ENCODE measurements around the gene F7. TPM values are rescaled to one million over a fixed set of nuclear protein-coding genes. Genes with fewer than 3 reads are reported as not detected.
"Not testable (repeated sequence)": the region's sequence is repeated elsewhere in the genome, so short reads cannot be mapped to it uniquely, and the experiment has no call there.

F7 gene
- total and polyA plus RNA-seq, 2 donors = 0.14 to 0.24 TPM

DNA sequence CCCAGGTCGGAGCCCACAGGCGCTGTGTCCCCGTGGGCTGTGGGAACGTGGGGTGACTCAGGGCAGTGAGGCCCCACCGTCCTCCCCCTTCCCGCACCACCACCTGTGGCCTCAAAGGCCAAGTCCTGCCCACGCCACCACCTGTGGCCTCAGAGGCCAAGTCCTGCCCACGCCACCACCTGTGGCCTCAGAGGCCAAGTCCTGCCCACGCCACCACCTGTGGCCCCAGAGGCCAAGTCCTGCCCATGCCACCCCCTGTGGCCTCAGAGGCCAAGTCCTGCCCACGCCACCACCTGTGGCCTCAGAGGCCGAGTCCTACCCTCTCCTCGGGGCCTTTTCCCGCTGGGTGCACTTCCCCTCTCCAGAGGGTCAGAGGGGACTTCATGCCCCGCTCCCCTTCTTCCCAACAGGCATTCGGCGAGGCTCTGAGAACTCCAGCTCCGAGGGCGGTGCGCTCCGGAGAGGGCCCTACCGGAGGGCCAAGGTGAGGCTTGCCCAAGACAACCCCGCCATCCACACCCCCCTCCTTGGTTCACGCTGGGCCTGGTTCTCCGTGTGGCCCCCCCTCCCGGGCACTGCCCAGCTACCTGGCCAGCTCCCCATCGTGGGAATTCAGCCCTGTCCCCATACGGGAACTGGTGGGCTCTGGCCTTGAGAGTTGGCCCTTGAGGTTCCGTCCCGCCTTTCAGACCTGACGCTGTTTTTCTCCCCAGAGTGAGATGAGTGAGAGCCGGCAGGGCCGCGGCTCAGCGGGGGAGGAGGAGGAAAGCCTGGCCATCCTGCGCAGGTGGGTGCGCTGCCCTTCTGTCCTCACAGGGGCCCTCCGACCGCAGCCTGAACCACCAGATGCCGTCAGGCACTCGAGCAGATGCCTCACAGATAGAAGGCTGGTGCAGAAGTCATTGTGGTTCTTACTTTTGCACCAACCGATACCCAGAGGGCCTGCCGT, 27.4 kb upstream of the F7 start:
- no peak for DNase-seq (ENCODE audit: low read depth in 6 of 9, low spot score in 9 of 9)
- Histone ChIP-seq H3K27me3 (ENCODE audit: control insufficient read depth in 2 of 2, insufficient read depth in 1 of 2, low read length in 1 of 2) (no peaks in the 10 kb centered on the region), H3K4me3 (ENCODE audit: low read length in 2 of 2) (no peak overlapping the region), H3K27ac (ENCODE audit: low read depth in 1 of 2, low read length in 1 of 2) (no peak overlapping the region), H3K9me3 (ENCODE audit: control insufficient read depth in 2 of 2, insufficient read depth in 1 of 2, low read length in 1 of 2) (no peaks in the 10 kb centered on the region), H3K36me3 (ENCODE audit: control insufficient read depth in 2 of 2, insufficient read depth in 2 of 2, low read length in 1 of 2) (no peaks in the 10 kb centered on the region), H3K4me1 (ENCODE audit: control insufficient read depth in 2 of 2, insufficient read depth in 2 of 2, low read length in 2 of 2) (peaks cover 0 to under 1% of the 10 kb centered on the region in 2 donors)
- 96% methylated on average over 42 of the region's 42 CpGs for WGBS

- Histone ChIP-seq H3K9me3 (ENCODE audit: control insufficient read depth in 2 of 2, insufficient read depth in 1 of 2, low read length in 1 of 2) (no peaks in the 10 kb centered on the region), H3K27me3 (ENCODE audit: control insufficient read depth in 2 of 2, insufficient read depth in 1 of 2, low read length in 1 of 2) (no peaks in the 10 kb centered on the region), H3K27ac (ENCODE audit: low read depth in 1 of 2, low read length in 1 of 2) (no peak overlapping the region), H3K4me3 (ENCODE audit: low read length in 2 of 2) (no peak overlapping the region), H3K4me1 (ENCODE audit: control insufficient read depth in 2 of 2, insufficient read depth in 2 of 2, low read length in 2 of 2) (peaks cover 0 to 3% of the 10 kb centered on the region in 2 donors), H3K36me3 (ENCODE audit: control insufficient read depth in 2 of 2, insufficient read depth in 2 of 2, low read length in 1 of 2) (no peaks in the 10 kb centered on the region)
- WGBS = 93% methylated on average over 27 of the region's 27 CpGs
- DNase-seq (ENCODE audit: low read depth in 6 of 9, low spot score in 9 of 9) = no peak
Measured at GRCh38 chr13:113078902-113079780, 26.4 kb upstream of the F7 start.

DNA sequence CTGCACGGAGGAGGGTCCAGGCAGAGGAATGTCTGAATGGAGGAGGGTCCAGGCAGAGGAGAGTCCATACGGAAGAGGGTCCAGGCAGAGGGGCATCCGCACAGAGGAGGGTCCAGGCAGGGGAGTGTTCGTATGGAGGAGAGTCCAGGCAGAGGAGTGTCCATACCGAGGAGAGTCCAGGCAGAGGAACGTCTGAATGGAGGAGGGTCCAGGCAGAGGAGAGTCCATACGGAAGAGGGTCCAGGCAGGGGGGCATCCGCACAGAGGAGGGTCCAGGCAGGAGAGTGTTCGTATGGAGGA, 25.9 kb upstream of the F7 start:
- DNase-seq (ENCODE audit: low read depth in 6 of 9, low spot score in 9 of 9); H3K9me3 ChIP-seq (ENCODE audit: control insufficient read depth in 2 of 2, insufficient read depth in 1 of 2, low read length in 1 of 2); H3K36me3 ChIP-seq (ENCODE audit: control insufficient read depth in 2 of 2, insufficient read depth in 2 of 2, low read length in 1 of 2); H3K27me3 ChIP-seq (ENCODE audit: control insufficient read depth in 2 of 2, insufficient read depth in 1 of 2, low read length in 1 of 2); H3K4me1 ChIP-seq (ENCODE audit: control insufficient read depth in 2 of 2, insufficient read depth in 2 of 2, low read length in 2 of 2); H3K4me3 ChIP-seq (ENCODE audit: low read length in 2 of 2); H3K27ac ChIP-seq (ENCODE audit: low read depth in 1 of 2, low read length in 1 of 2): not testable (repeated sequence)
- whole genome bisulfite sequencing = 87% methylated on average over 9 of the region's 9 CpGs

GRCh38 chr13:113080361-113080831, 25.2 kb upstream of the F7 start:
- H3K27ac ChIP-seq (ENCODE audit: low read depth in 1 of 2, low read length in 1 of 2) = no peak overlapping the region
- no peaks in the 10 kb centered on the region for H3K27me3 ChIP-seq (ENCODE audit: control insufficient read depth in 2 of 2, insufficient read depth in 1 of 2, low read length in 1 of 2)
- peaks cover 0 to 11% of the 10 kb centered on the region in 2 donors for H3K9me3 ChIP-seq (ENCODE audit: control insufficient read depth in 2 of 2, insufficient read depth in 1 of 2, low read length in 1 of 2)
- no peaks in the 10 kb centered on the region for H3K36me3 ChIP-seq (ENCODE audit: control insufficient read depth in 2 of 2, insufficient read depth in 2 of 2, low read length in 1 of 2)
- peaks cover 0 to 3% of the 10 kb centered on the region in 2 donors for H3K4me1 ChIP-seq (ENCODE audit: control insufficient read depth in 2 of 2, insufficient read depth in 2 of 2, low read length in 2 of 2)
- no peak overlapping the region for H3K4me3 ChIP-seq (ENCODE audit: low read length in 2 of 2)
- WGBS = 92% methylated on average over 18 of the region's 18 CpGs
- DNase-seq (ENCODE audit: low read depth in 6 of 9, low spot score in 9 of 9) = no peak

DNA sequence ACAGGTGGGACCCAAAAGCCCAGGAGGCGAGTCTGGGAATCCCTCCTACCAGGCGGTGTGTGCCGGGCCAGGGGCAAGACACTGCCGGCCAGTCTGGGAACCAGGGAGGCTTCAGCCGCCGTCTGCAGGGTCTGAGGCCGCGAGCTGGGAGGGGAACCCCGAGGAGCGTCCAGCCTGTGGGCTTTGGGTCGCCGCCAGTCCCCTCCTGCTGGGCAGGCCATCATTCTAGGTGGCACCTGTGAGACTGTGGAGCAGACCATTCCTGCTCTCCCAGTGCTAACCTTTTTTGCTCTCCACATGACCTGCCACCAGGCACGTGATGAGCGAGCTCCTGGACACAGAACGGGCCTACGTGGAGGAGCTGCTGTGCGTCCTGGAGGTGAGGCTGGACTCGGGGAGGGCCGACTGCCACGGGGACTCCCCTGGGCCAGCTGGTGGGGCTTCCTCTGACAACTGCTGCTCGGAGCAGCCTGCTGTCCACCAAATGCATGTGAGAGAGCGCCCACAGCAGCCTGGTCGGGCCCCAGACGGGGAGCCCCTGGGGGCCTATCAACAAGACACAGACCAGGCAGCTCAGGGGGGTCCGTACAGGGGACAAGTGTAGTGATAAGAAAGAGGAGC, 24.6 kb upstream of the F7 start:
- WGBS = 94% methylated on average over 25 of the region's 25 CpGs

GRCh38 chr13:113082198-113083021, 23.2 kb upstream of the F7 start:
- H3K9me3 ChIP-seq (ENCODE audit: control insufficient read depth in 2 of 2, insufficient read depth in 1 of 2, low read length in 1 of 2) = peaks cover 0 to 20% of the 10 kb centered on the region in 2 donors
- no peaks in the 10 kb centered on the region for H3K27me3 ChIP-seq (ENCODE audit: control insufficient read depth in 2 of 2, insufficient read depth in 1 of 2, low read length in 1 of 2)
- H3K4me3 ChIP-seq (ENCODE audit: low read length in 2 of 2) = no peak overlapping the region
- WGBS = 92% methylated on average over 26 of the region's 26 CpGs
- H3K36me3 ChIP-seq (ENCODE audit: control insufficient read depth in 2 of 2, insufficient read depth in 2 of 2, low read length in 1 of 2) = no peaks in the 10 kb centered on the region
- H3K4me1 ChIP-seq (ENCODE audit: control insufficient read depth in 2 of 2, insufficient read depth in 2 of 2, low read length in 2 of 2) = peaks cover 0 to 3% of the 10 kb centered on the region in 2 donors
- H3K27ac ChIP-seq (ENCODE audit: low read depth in 1 of 2, low read length in 1 of 2) = no peak overlapping the region
- DNase-seq (ENCODE audit: low read depth in 6 of 9, low spot score in 9 of 9) = no peak

More for the DNA sequence above, 24.6 kb upstream of the F7 start:
- H3K27ac ChIP-seq (ENCODE audit: low read depth in 1 of 2, low read length in 1 of 2) = no peak overlapping the region
- no peak for DNase-seq (ENCODE audit: low read depth in 6 of 9, low spot score in 9 of 9)
- no peaks in the 10 kb centered on the region for H3K36me3 ChIP-seq (ENCODE audit: control insufficient read depth in 2 of 2, insufficient read depth in 2 of 2, low read length in 1 of 2)
- H3K27me3 ChIP-seq (ENCODE audit: control insufficient read depth in 2 of 2, insufficient read depth in 1 of 2, low read length in 1 of 2) = no peaks in the 10 kb centered on the region
- no peak overlapping the region for H3K4me3 ChIP-seq (ENCODE audit: low read length in 2 of 2)
- H3K9me3 ChIP-seq (ENCODE audit: control insufficient read depth in 2 of 2, insufficient read depth in 1 of 2, low read length in 1 of 2) = peaks cover 0 to 17% of the 10 kb centered on the region in 2 donors
- peaks cover 0 to 3% of the 10 kb centered on the region in 2 donors for H3K4me1 ChIP-seq (ENCODE audit: control insufficient read depth in 2 of 2, insufficient read depth in 2 of 2, low read length in 2 of 2)

DNA sequence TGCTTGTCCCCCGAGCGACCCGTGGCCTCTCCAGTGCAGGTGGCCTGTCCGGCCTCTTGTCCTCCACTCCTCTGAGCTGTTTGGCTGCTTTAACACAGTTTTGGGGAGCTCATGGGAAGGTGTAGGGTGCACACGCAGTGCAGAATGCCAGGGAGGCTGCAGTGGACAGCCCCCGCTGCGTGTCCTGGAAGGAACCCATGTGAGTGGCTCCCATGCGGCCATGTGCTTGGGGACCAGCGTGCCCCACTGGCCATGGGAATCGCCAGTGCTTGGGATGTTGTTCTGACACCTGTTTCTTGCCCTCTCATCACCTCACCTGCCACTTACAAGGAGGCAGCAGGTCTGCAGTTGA, 22.6 kb upstream of the F7 start:
- peaks cover 0 to 3% of the 10 kb centered on the region in 2 donors for H3K4me1 ChIP-seq (ENCODE audit: control insufficient read depth in 2 of 2, insufficient read depth in 2 of 2, low read length in 2 of 2)
- WGBS = 92% methylated on average over 10 of the region's 10 CpGs
- H3K9me3 ChIP-seq (ENCODE audit: control insufficient read depth in 2 of 2, insufficient read depth in 1 of 2, low read length in 1 of 2) = peaks cover 0 to 20% of the 10 kb centered on the region in 2 donors
- no peak for DNase-seq (ENCODE audit: low read depth in 6 of 9, low spot score in 9 of 9)
- H3K36me3 ChIP-seq (ENCODE audit: control insufficient read depth in 2 of 2, insufficient read depth in 2 of 2, low read length in 1 of 2) = no peaks in the 10 kb centered on the region
- no peak overlapping the region for H3K27ac ChIP-seq (ENCODE audit: low read depth in 1 of 2, low read length in 1 of 2)
- no peak overlapping the region for H3K4me3 ChIP-seq (ENCODE audit: low read length in 2 of 2)
- H3K27me3 ChIP-seq (ENCODE audit: control insufficient read depth in 2 of 2, insufficient read depth in 1 of 2, low read length in 1 of 2) = no peaks in the 10 kb centered on the region

DNA sequence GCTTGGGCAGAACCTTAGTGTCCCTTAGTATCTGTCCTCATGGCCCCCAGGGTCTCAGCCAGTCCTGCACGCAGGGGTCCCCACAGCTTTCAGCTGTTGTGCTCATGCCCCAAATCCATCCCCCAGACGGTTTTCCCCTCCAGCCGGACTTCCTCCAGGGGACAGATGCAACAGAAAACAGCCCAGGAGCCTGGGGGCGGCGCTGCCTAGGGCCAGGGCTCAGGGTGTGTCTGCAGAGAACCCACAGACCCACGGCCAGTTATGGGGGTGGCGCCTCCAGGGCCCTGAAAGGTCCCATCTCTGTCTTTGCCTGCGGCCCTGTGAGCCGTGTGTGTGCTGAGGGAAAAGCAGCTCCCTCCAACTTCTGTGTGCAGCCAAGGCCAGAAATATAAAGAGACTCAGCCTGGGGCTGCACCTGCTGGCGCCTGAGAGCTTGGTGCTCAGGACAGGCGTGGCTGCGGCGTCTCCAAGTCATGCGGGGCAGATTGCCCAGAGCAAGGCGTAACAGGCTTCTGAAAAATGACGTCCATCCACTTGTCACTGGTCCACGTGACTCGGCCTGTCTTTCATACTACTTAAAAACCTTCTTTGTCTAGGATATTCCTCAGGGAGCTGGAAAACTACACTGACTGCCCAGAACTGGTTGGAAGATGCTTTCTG, 22.1 kb upstream of the F7 start:
- no peak overlapping the region for H3K4me3 ChIP-seq (ENCODE audit: low read length in 2 of 2)
- no peak overlapping the region for H3K27ac ChIP-seq (ENCODE audit: low read depth in 1 of 2, low read length in 1 of 2)
- WGBS = 90% methylated on average over 18 of the region's 18 CpGs
- H3K9me3 ChIP-seq (ENCODE audit: control insufficient read depth in 2 of 2, insufficient read depth in 1 of 2, low read length in 1 of 2) = peaks cover 0 to 20% of the 10 kb centered on the region in 2 donors
- H3K27me3 ChIP-seq (ENCODE audit: control insufficient read depth in 2 of 2, insufficient read depth in 1 of 2, low read length in 1 of 2) = no peaks in the 10 kb centered on the region
- peaks cover 0 to 3% of the 10 kb centered on the region in 2 donors for H3K4me1 ChIP-seq (ENCODE audit: control insufficient read depth in 2 of 2, insufficient read depth in 2 of 2, low read length in 2 of 2)
- DNase-seq (ENCODE audit: low read depth in 6 of 9, low spot score in 9 of 9) = peak in 1 of 9 donors; percentile 11
- no peaks in the 10 kb centered on the region for H3K36me3 ChIP-seq (ENCODE audit: control insufficient read depth in 2 of 2, insufficient read depth in 2 of 2, low read length in 1 of 2)
